Parathyroid adenoma (tissue), 2 donors: ENCODE results near the gene RCBTB2.

ENCODE experiments used
- H2AFZ ChIP-seq: fragments of 300-600 bp; sonication (generic); one replicate; pipeline ENCODE4 v1.7.0; 2017; ENCODE audit warnings: antibody characterized with exemption, mild to moderate bottlenecking
- H3K27ac ChIP-seq: fragments of 300-600 bp; sonication (generic); one replicate; pipeline ENCODE4 v1.7.0; 2017
- H3K27me3 ChIP-seq: fragments of 300-600 bp; sonication (generic); one replicate; pipeline ENCODE4 v1.7.0; 2017; ENCODE audit warnings: low read length; ENCODE audit not compliant: control insufficient read depth, insufficient read depth
- H3K36me3 ChIP-seq: fragments of 300-600 bp; sonication (generic); one replicate; pipeline ENCODE4 v1.7.0; 2017; ENCODE audit warnings: low read length; ENCODE audit not compliant: control insufficient read depth, insufficient read depth
- H3K4me1 ChIP-seq: fragments of 300-600 bp; sonication (generic); one replicate; pipeline ENCODE4 v1.7.0; 2017; ENCODE audit warnings: control low read depth
- H3K4me2 ChIP-seq: fragments of 300-600 bp; sonication (generic); one replicate; pipeline ENCODE4 v1.7.0; 2017; ENCODE audit warnings: low read length
- H3K4me3 ChIP-seq: fragments of 300-600 bp; sonication (generic); one replicate; pipeline ENCODE4 v1.7.0; 2017; ENCODE audit warnings: low read depth, low read length
- H3K79me2 ChIP-seq: fragments of 300-600 bp; sonication (generic); one replicate; pipeline ENCODE4 v1.7.0; 2017; ENCODE audit warnings: control low read depth
- H3K9ac ChIP-seq: fragments of 300-600 bp; sonication (generic); one replicate; pipeline ENCODE4 v1.7.0; 2017; ENCODE audit warnings: mild to moderate bottlenecking
- H3K9me3 ChIP-seq: fragments of 300-600 bp; sonication (generic); one replicate; pipeline ENCODE4 v1.7.0; 2017; ENCODE audit warnings: low read length; ENCODE audit not compliant: control insufficient read depth
- TF ChIP-seq, protein P1 (sequence below): fragments of 300-600 bp; sonication (generic); IDR thresholded peaks from one replicate; pipeline ENCODE4 v1.7.0; 2017; ENCODE audit warnings: antibody characterized with exemption, mild to moderate bottlenecking
- donor health status: primary hyperparathyroidism.

The RCBTB2 gene

DNA sequence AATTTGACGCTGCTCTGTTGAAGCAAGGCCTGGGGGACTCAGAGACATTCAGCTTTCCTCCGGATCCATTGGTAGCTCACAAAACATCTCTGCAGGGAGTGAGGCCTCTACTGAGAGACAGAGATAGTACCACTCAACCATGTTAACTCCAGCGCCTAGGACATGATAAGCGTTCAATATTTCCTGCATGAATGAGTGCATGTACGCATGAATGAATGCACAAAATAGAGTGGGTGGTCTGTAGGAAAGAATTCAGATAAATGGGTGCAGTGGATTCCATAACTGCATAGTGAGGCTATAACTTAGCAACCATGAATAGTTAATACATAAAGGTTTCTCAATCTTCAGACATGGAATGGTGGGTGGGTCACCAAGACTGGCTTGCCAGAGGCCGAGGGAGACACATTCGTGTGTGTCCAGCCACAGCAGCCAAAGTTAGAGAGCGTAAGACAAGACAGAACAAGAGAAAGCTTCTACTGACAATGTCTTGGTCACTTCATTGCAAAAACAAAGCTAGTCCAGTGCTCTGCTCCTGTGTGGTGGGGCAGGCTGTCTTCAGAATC, 36.3 kb upstream of the RCBTB2 start:
- no peak overlapping the region for H3K4me2 ChIP-seq
- peak overlapping the region; percentile 38 for H2AFZ ChIP-seq
- H3K4me3 ChIP-seq = no peak overlapping the region
- H3K9ac ChIP-seq = no peak overlapping the region
- H3K79me2 ChIP-seq = no peaks in the 10 kb centered on the region
- H3K36me3 ChIP-seq = no peaks in the 10 kb centered on the region
- peaks cover 6% of the 10 kb centered on the region for H3K4me1 ChIP-seq
- TF ChIP-seq, protein P1, sequence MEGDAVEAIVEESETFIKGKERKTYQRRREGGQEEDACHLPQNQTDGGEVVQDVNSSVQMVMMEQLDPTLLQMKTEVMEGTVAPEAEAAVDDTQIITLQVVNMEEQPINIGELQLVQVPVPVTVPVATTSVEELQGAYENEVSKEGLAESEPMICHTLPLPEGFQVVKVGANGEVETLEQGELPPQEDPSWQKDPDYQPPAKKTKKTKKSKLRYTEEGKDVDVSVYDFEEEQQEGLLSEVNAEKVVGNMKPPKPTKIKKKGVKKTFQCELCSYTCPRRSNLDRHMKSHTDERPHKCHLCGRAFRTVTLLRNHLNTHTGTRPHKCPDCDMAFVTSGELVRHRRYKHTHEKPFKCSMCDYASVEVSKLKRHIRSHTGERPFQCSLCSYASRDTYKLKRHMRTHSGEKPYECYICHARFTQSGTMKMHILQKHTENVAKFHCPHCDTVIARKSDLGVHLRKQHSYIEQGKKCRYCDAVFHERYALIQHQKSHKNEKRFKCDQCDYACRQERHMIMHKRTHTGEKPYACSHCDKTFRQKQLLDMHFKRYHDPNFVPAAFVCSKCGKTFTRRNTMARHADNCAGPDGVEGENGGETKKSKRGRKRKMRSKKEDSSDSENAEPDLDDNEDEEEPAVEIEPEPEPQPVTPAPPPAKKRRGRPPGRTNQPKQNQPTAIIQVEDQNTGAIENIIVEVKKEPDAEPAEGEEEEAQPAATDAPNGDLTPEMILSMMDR = no peak
- H3K27me3 ChIP-seq = no peaks in the 10 kb centered on the region
- H3K9me3 ChIP-seq = no peaks in the 10 kb centered on the region
- peak overlapping the region; percentile 32 for H3K27ac ChIP-seq

DNA sequence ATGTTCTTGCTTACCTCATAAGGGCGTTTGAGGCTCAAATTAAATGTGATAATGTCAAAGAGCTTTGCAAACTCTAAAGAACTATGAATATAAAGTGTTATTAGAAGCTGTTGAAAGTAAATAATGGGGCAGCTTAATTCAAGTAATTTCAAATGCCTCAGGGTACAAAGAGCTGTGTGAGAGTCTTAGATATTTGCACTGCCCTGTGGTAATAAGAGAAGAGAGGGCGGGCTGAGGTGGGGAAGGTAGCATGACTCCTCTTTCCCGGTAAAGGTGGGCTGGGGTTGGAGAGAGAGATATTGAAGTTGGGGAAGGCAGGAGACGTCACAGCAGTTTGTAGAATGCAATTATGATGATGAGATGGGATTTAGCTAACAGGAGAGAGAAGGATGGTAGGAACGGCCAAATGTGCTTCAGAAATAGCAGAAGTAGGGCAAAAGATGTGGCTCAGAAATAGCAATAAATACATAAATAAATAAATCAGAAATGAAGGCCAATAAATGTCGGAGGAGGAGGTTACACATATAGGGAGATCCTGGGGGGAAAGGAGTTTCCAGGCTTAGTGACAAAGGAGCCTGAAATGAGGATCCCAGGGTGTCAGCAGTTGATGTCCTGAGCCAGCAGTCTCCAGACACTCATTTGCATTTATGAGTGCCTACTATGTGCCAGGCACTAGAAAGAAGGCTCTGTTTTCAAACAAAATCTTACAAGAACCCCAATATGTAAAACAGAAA, 35.7 kb upstream of the RCBTB2 start:
- Histone ChIP-seq H3K9ac (no peak overlapping the region), H3K27me3 (no peaks in the 10 kb centered on the region), H3K4me1 (peaks cover 8% of the 10 kb centered on the region), H3K4me2 (no peak overlapping the region), H3K4me3 (no peak overlapping the region), H3K27ac (peak overlapping the region; percentile 49), H3K9me3 (no peaks in the 10 kb centered on the region), H3K79me2 (no peaks in the 10 kb centered on the region), H2AFZ (peak overlapping the region; percentile 60), H3K36me3 (no peaks in the 10 kb centered on the region)
- TF ChIP-seq, protein P1 = no peak

DNA sequence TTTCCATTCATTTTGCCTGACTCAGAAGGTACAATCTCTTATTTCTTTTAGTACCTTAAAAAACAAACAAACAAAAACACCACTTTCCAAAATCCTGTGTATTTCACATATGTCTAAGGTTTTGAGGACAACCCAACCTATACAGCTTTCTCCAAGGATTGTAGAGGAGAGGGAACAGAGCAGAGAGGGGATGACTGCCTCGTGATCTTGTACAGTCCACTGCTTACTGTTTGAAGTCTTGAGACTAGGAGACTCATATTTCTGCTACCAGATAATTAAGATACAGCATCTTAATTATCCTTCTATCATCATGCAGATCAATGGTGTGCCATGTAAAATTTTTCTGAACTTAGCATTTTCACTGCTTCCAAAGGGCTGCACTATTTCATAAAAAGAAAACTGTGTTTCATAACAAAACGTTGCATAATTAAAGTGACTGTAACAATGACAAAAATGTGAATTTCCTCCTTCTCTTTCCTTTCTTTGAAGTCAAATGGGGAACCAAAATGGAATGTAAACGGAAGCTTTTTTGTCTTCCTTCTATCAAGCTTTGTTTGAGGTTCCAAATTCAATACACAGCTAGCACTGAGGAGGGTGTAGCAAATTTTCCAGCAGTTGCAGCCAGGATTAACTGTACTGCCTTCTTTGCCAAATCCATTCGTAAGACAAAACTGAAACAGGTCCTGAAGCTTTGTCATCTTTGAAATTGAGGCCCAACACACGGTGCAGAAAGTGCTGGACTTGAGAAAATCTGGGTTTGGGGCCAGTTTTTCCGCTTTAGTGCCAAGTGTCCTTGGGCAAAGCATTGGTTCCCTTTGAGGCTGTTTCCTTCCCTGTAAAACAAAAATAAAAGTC, 34.9 kb upstream of the RCBTB2 start:
- Histone ChIP-seq H3K9me3 (no peaks in the 10 kb centered on the region), H3K4me1 (peaks cover 8% of the 10 kb centered on the region), H3K4me2 (no peak overlapping the region), H3K27me3 (no peaks in the 10 kb centered on the region), H3K9ac (no peak overlapping the region), H3K79me2 (no peaks in the 10 kb centered on the region), H2AFZ (peak overlapping the region; percentile 60), H3K36me3 (no peaks in the 10 kb centered on the region), H3K4me3 (no peak overlapping the region), H3K27ac (peak overlapping the region; percentile 49)
- TF ChIP-seq, protein P1 = no peak

DNA sequence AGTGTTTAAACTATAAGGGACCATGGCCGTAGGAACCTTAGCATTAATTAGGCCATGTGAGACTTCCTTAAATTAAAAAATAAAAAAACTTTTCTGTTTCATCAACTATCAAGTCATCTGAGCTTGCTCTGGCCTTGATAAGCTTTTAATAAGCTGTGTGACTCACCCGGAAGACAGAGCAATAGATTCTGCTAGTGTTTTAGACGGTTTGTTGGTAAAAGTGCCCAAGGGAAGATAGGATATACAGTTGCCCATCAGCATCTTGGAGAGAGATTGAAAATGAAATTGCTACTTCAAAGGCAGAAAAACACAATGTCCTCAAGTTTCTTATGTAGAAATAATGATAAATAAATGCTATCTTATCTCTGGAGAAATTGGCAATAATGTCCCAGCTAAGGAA, 31.2 kb upstream of the RCBTB2 start:
- Histone ChIP-seq H3K36me3 (no peaks in the 10 kb centered on the region), H3K4me2 (no peak overlapping the region), H3K27me3 (no peaks in the 10 kb centered on the region), H2AFZ (peak overlapping the region; percentile 25), H3K4me3 (no peak overlapping the region), H3K9ac (no peak overlapping the region), H3K9me3 (no peaks in the 10 kb centered on the region), H3K79me2 (no peaks in the 10 kb centered on the region), H3K4me1 (peaks cover 8% of the 10 kb centered on the region), H3K27ac (no peak overlapping the region)
- TF ChIP-seq, protein P1 = no peak
